Glutamatergic neuron (in vitro differentiated cells): ENCODE data around the gene SLC23A2. TPM values are rescaled to one million over a fixed set of nuclear protein-coding genes. Genes with fewer than 3 reads are reported as not detected.

Experiments
- DNase-seq: peaks from one replicate; pipeline ENCODE4 v3.0.0; 2022
- H3K27ac Mint-ChIP-seq: one replicate; pipeline ENCODE4 v1.8.0; 2020; ENCODE audit warnings: mild to moderate bottlenecking, mixed read lengths, inconsistent platforms; ENCODE audit not compliant: unreplicated experiment
- H3K27me3 Mint-ChIP-seq: one replicate; pipeline ENCODE4 v1.8.0; 2020; ENCODE audit warnings: mild to moderate bottlenecking, moderate library complexity, mixed read lengths, inconsistent platforms; ENCODE audit not compliant: unreplicated experiment
- H3K36me3 Mint-ChIP-seq: one replicate; pipeline ENCODE4 v1.8.0; 2020; ENCODE audit warnings: mild to moderate bottlenecking, mixed read lengths, inconsistent platforms; ENCODE audit not compliant: unreplicated experiment
- H3K4me1 Mint-ChIP-seq: one replicate; pipeline ENCODE4 v1.8.0; 2020; ENCODE audit warnings: mild to moderate bottlenecking, low read depth, mixed read lengths, inconsistent platforms; ENCODE audit not compliant: unreplicated experiment
- H3K4me3 Mint-ChIP-seq: one replicate; pipeline ENCODE4 v1.8.0; 2020; ENCODE audit warnings: mild to moderate bottlenecking, mixed read lengths, inconsistent platforms; ENCODE audit not compliant: unreplicated experiment
- H3K9me3 Mint-ChIP-seq: one replicate; pipeline ENCODE4 v1.8.0; 2020; ENCODE audit warnings: mild to moderate bottlenecking, moderate library complexity, mixed read lengths, inconsistent platforms; ENCODE audit not compliant: unreplicated experiment
- CTCF ChIP-seq: fragments of 200-600 bp; sonication (generic); IDR thresholded peaks from one replicate; pipeline ENCODE4 v1.5.0; 2021; ENCODE audit not compliant: partially characterized antibody, unreplicated experiment
- total RNA-seq: library from RNA; stranded (reverse); fragmentation: NEBNext Ultra II Directional; extraction: Animal tissue kit (Norgen Biotek cat#: 25700); gene quantifications from one replicate; pipeline ENCODE4 v1.2.1, GENCODE V29; 2021; ENCODE audit not compliant: unreplicated experiment

The SLC23A2 gene
- total RNA-seq, 1 donor from 2014 or later: 20.4 TPM

- Mint-ChIP-seq H3K9me3 (no peaks in the 10 kb centered on the region), H3K27me3 (no peaks in the 10 kb centered on the region), H3K36me3 (no peaks in the 10 kb centered on the region), H3K4me1 (no peaks in the 10 kb centered on the region), H3K4me3 (no peak overlapping the region), H3K27ac (no peak overlapping the region)
- TF ChIP-seq CTCF: no peak
- no peak for DNase-seq
Observed at GRCh38 chr20:4973330-4974097, 27.8 kb downstream of the SLC23A2 start.

GRCh38 chr20:4972506-4973251 lies 28.6 kb downstream of the SLC23A2 start:
- Mint-ChIP-seq H3K4me3 (no peak overlapping the region), H3K4me1 (no peaks in the 10 kb centered on the region), H3K27ac (no peak overlapping the region), H3K27me3 (no peaks in the 10 kb centered on the region), H3K36me3 (no peaks in the 10 kb centered on the region), H3K9me3 (no peaks in the 10 kb centered on the region)
- TF ChIP-seq CTCF: no peak
- no peak for DNase-seq

- no peak overlapping the region for H3K4me3 Mint-ChIP-seq
- H3K36me3 Mint-ChIP-seq: no peaks in the 10 kb centered on the region
- DNase-seq: no peak
- H3K27ac Mint-ChIP-seq: no peak overlapping the region
- no peak for TF ChIP-seq CTCF
- H3K27me3 Mint-ChIP-seq: no peaks in the 10 kb centered on the region
- peaks cover 2% of the 10 kb centered on the region for H3K4me1 Mint-ChIP-seq
- H3K9me3 Mint-ChIP-seq: no peaks in the 10 kb centered on the region
Observed at GRCh38 chr20:4971064-4971463, 30.2 kb downstream of the SLC23A2 start.

- H3K27me3 Mint-ChIP-seq: no peaks in the 10 kb centered on the region
- H3K4me3 Mint-ChIP-seq: no peak overlapping the region
- H3K36me3 Mint-ChIP-seq: no peaks in the 10 kb centered on the region
- H3K4me1 Mint-ChIP-seq: peaks cover 2% of the 10 kb centered on the region
- no peak overlapping the region for H3K27ac Mint-ChIP-seq
- H3K9me3 Mint-ChIP-seq: no peaks in the 10 kb centered on the region
- no peak for TF ChIP-seq CTCF
- DNase-seq: no peak
Observed at GRCh38 chr20:4967752-4968477, 33.4 kb downstream of the SLC23A2 start.
